Caco-2 (cell line): Measurements from ENCODE around the gene EPHB1. TPM values are rescaled to one million over a fixed set of nuclear protein-coding genes. Genes with fewer than 3 reads are reported as not detected.

Source experiments
- BruUV-seq: library from RNA; stranded (reverse); fragments of 400-500 nt; replicated peaks from 2 replicates; lab custom pipeline; 2021; lab: Mats Ljungman, UMichigan
- CTCF ChIA-PET: fragments of 300-600 bp; sonication (Branson Sonifier 250); formaldehyde crosslinking; loops from one replicate; lab custom pipeline; 2022; ENCODE audit warnings: antibody characterized with exemption; lab: Charles Lee
- POLR2A ChIA-PET: fragments of 300-600 bp; sonication (Branson Sonifier 250); formaldehyde crosslinking; loops from one replicate; lab custom pipeline; 2022; ENCODE audit warnings: antibody characterized with exemption; lab: Charles Lee
- DNase-seq, 2 experiments: peaks; one replicate each; pipeline versions ENCODE4 v3.0.0 to v3.0.0-alpha.2; 2020 to 2022
- H3K27me3 ChIP-seq: replicated peaks from 2 replicates; pipeline ENCODE4 v1.6.0; 2011; ENCODE audit warnings: low read length; ENCODE audit not compliant: control insufficient read depth, insufficient read depth
- H3K36me3 ChIP-seq: 2 replicates; pipeline ENCODE4 v1.5.1; 2011; ENCODE audit warnings: low read length; ENCODE audit not compliant: control insufficient read depth, insufficient read depth
- H3K4me1 ChIP-seq: fragments of 250-450 bp; sonication (Bioruptor Pico); 2 replicates; pipeline ENCODE4 v1.5.1; 2020; ENCODE audit warnings: mild to moderate bottlenecking
- H3K4me3 ChIP-seq: 2 replicates; pipeline ENCODE4 v1.5.1; 2011; ENCODE audit warnings: low read depth, mild to moderate bottlenecking, control low read depth, low read length
- H3K9me3 ChIP-seq: fragments of 250-450 bp; sonication (Bioruptor Pico); 2 replicates; pipeline ENCODE4 v1.5.1; 2020; ENCODE audit warnings: mild to moderate bottlenecking, moderate library complexity
- H3K27ac Mint-ChIP-seq: one replicate; pipeline ENCODE4 v1.8.0; 2022; ENCODE audit warnings: mixed read lengths; ENCODE audit not compliant: unreplicated experiment
- H3K27me3 Mint-ChIP-seq: one replicate; pipeline ENCODE4 v1.8.0; 2022; ENCODE audit warnings: mixed read lengths; ENCODE audit not compliant: insufficient read depth, unreplicated experiment
- H3K36me3 Mint-ChIP-seq: one replicate; pipeline ENCODE4 v1.8.0; 2022; ENCODE audit warnings: mild to moderate bottlenecking, mixed read lengths; ENCODE audit not compliant: insufficient read depth, unreplicated experiment
- H3K4me1 Mint-ChIP-seq: one replicate; pipeline ENCODE4 v1.8.0; 2022; ENCODE audit warnings: low read depth, mixed read lengths; ENCODE audit not compliant: unreplicated experiment
- H3K4me3 Mint-ChIP-seq: one replicate; pipeline ENCODE4 v1.8.0; 2022; ENCODE audit warnings: mild to moderate bottlenecking, moderate library complexity, mixed read lengths; ENCODE audit not compliant: unreplicated experiment
- H3K9me3 Mint-ChIP-seq: one replicate; pipeline ENCODE4 v1.8.0; 2022; ENCODE audit warnings: mixed read lengths; ENCODE audit not compliant: unreplicated experiment
- CTCF ChIP-seq, 2 experiments: fragments of 200-600 bp in 1 of 2; IDR thresholded peaks; 1 replicate in 1 of 2; 2 replicates in 1 of 2; pipeline versions ENCODE4 v1.5.1 to v1.8.0; 2011 to 2022; ENCODE audit warnings: antibody characterized with exemption in 1 of 2, control low read depth in 1 of 2, inconsistent platforms in 1 of 2, low read depth in 1 of 2, low read length in 1 of 2, mild to moderate bottlenecking in 1 of 2, moderate library complexity in 1 of 2; ENCODE audit not compliant: insufficient read depth in 1 of 2, severe bottlenecking in 1 of 2, unreplicated experiment in 1 of 2
- intact Hi-C: fragments of 100-400 bp; cut with micrococcal nuclease; formaldehyde crosslinking; loops from one replicate; pipeline ENCODE4 v1.10.0; 2022; ENCODE audit not compliant: unreplicated experiment
- total RNA-seq: library from RNA; stranded (reverse); gene quantifications from 2 replicates; pipeline ENCODE4 v1.2.3, GENCODE V29; 2022

Gene EPHB1
- total RNA-seq, 1 experiment from 2014 or later, result 2.3 TPM

GRCh38 chr3:134803652-134804051 is 8.6 kb downstream of the EPHB1 start:
- peaks cover 8% of the 10 kb centered on the region for H3K27me3 Mint-ChIP-seq
- Histone ChIP-seq H3K27me3 (no peaks in the 10 kb centered on the region; the same call in 1 of the 2 replicates), H3K36me3 (no peaks in the 10 kb centered on the region), H3K4me3 (no peak overlapping the region), H3K9me3 (no peaks in the 10 kb centered on the region), H3K4me1 (no peaks in the 10 kb centered on the region)
- ChIA-PET POLR2A (no interaction called here), CTCF (no interaction called here)
- H3K4me1 Mint-ChIP-seq, result peaks cover 11% of the 10 kb centered on the region
- no peak overlapping the region for H3K4me3 Mint-ChIP-seq
- no peak overlapping the region for H3K27ac Mint-ChIP-seq
- no peak for DNase-seq
- no peak for TF ChIP-seq CTCF (IDR thresholded peaks at IDR 0.05; ENCODE audit: insufficient read depth in 1 of 2, low read depth in 1 of 2, low read length in 1 of 2, severe bottlenecking in 1 of 2, unreplicated experiment in 1 of 2)
- no peaks in the 10 kb centered on the region for H3K9me3 Mint-ChIP-seq
- intact Hi-C loops, result no loop called here
- peaks cover 5% of the 10 kb centered on the region for H3K36me3 Mint-ChIP-seq
- BruUV-seq, result no TSS peak

GRCh38 chr3:134804508-134805480 is 9.7 kb downstream of the EPHB1 start:
- POLR2A ChIA-PET, result no interaction called here
- Histone ChIP-seq H3K4me3 (no peak overlapping the region), H3K9me3 (no peaks in the 10 kb centered on the region), H3K27me3 (no peaks in the 10 kb centered on the region), H3K4me1 (no peaks in the 10 kb centered on the region), H3K36me3 (no peaks in the 10 kb centered on the region)
- H3K27me3 Mint-ChIP-seq, result peaks cover 8% of the 10 kb centered on the region
- peaks cover 11% of the 10 kb centered on the region for H3K4me1 Mint-ChIP-seq
- H3K4me3 Mint-ChIP-seq, result no peak overlapping the region
- no peaks in the 10 kb centered on the region for H3K9me3 Mint-ChIP-seq
- H3K27ac Mint-ChIP-seq, result no peak overlapping the region
- intact Hi-C loops, result no loop called here
- CTCF ChIA-PET, result interaction anchor here (1.0 kb wide), 1 partner anchor 10 kb away, joined by 5 read pairs; no protein-coding TSS in a partner anchor
- no peak for TF ChIP-seq CTCF (IDR thresholded peaks at IDR 0.05; ENCODE audit: insufficient read depth in 1 of 2, low read depth in 1 of 2, low read length in 1 of 2, severe bottlenecking in 1 of 2, unreplicated experiment in 1 of 2)
- no TSS peak for BruUV-seq
- peaks cover 6% of the 10 kb centered on the region for H3K36me3 Mint-ChIP-seq
- DNase-seq, result no peak

GRCh38 chr3:134807189-134807588 is 12.1 kb downstream of the EPHB1 start:
- Mint-ChIP-seq H3K4me3 (no peak overlapping the region), H3K36me3 (peaks cover 6% of the 10 kb centered on the region), H3K4me1 (peaks cover 11% of the 10 kb centered on the region), H3K27ac (no peak overlapping the region), H3K27me3 (peaks cover 6% of the 10 kb centered on the region), H3K9me3 (no peaks in the 10 kb centered on the region)
- ChIA-PET CTCF (no interaction called here), POLR2A (no interaction called here)
- no peak for TF ChIP-seq CTCF (IDR thresholded peaks at IDR 0.05; ENCODE audit: insufficient read depth in 1 of 2, low read depth in 1 of 2, low read length in 1 of 2, severe bottlenecking in 1 of 2, unreplicated experiment in 1 of 2)
- no peaks in the 10 kb centered on the region for H3K36me3 ChIP-seq
- DNase-seq, result no peak
- intact Hi-C loops, result no loop called here
- H3K4me3 ChIP-seq, result no peak overlapping the region
- no peaks in the 10 kb centered on the region for H3K4me1 ChIP-seq
- H3K9me3 ChIP-seq, result no peaks in the 10 kb centered on the region
- H3K27me3 ChIP-seq, result no peaks in the 10 kb centered on the region
- no TSS peak for BruUV-seq
